ENCODE data around the gene STON2. TPM values are rescaled to one million over a fixed set of nuclear protein-coding genes. Genes with fewer than 3 reads are reported as not detected.

Gene STON2
- total RNA-seq, 1 experiment from 2014 or later, result 0.36 TPM

DNA sequence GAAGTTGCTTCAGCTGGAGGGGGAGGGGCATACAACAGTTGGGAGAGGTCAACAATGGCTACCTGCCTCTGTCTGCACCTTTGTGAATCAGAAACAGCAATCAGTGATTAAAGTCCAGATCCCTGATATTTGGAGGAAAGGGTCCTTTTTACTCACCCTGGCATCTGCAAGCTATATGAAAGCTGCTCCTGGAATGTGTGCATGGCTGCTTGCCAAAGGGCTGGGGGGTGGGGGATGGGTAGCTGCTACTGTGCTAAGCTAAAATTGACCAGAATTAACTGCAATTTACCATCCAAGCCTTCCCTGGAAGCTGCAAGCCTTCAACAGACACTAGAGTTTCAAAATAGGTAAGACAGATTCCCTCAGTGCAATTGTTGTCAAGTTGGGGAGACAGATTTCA, 165.8 kb downstream of the STON2 start:
- BruUV-seq (replicated peaks), result no TSS peak
- no peak for DNase-seq (ENCODE audit: low read depth, low spot score)
- no peak for ATAC-seq
- Histone ChIP-seq H3K4me1 (ENCODE audit: control insufficient read depth, insufficient read depth, low read length) (no peaks in the 10 kb centered on the region), H3K4me3 (ENCODE audit: low read depth in 2 of 2, low read length in 2 of 2) (no peak overlapping the region), H3K27me3 (ENCODE audit: control insufficient read depth, insufficient read depth, low read length) (no peaks in the 10 kb centered on the region), H3K27ac (ENCODE audit: low read length) (no peak overlapping the region), H3K9me3 (ENCODE audit: control insufficient read depth, insufficient read depth, low read depth, low read length) (no peaks in the 10 kb centered on the region), H3K36me3 (ENCODE audit: control insufficient read depth, insufficient read depth, low read length) (no peaks in the 10 kb centered on the region)
- ChIA-PET CTCF (no interaction called here), POLR2A (no interaction called here)
- TF ChIP-seq TCF7L2 (IDR thresholded peaks at IDR 0.05; ENCODE audit: low read depth, low read length), result no peak
- TF ChIP-seq, protein P1, sequence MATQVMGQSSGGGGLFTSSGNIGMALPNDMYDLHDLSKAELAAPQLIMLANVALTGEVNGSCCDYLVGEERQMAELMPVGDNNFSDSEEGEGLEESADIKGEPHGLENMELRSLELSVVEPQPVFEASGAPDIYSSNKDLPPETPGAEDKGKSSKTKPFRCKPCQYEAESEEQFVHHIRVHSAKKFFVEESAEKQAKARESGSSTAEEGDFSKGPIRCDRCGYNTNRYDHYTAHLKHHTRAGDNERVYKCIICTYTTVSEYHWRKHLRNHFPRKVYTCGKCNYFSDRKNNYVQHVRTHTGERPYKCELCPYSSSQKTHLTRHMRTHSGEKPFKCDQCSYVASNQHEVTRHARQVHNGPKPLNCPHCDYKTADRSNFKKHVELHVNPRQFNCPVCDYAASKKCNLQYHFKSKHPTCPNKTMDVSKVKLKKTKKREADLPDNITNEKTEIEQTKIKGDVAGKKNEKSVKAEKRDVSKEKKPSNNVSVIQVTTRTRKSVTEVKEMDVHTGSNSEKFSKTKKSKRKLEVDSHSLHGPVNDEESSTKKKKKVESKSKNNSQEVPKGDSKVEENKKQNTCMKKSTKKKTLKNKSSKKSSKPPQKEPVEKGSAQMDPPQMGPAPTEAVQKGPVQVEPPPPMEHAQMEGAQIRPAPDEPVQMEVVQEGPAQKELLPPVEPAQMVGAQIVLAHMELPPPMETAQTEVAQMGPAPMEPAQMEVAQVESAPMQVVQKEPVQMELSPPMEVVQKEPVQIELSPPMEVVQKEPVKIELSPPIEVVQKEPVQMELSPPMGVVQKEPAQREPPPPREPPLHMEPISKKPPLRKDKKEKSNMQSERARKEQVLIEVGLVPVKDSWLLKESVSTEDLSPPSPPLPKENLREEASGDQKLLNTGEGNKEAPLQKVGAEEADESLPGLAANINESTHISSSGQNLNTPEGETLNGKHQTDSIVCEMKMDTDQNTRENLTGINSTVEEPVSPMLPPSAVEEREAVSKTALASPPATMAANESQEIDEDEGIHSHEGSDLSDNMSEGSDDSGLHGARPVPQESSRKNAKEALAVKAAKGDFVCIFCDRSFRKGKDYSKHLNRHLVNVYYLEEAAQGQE (IDR thresholded peaks at IDR 0.05; ENCODE audit: insufficient read depth in 1 of 2, low read depth in 2 of 2, low read length in 1 of 2), result no peak
- no peak for TF ChIP-seq POLR2AphosphoS5 (IDR thresholded peaks at IDR 0.05; ENCODE audit: low read depth, low read length)
- no peak for TF ChIP-seq SIN3A (IDR thresholded peaks at IDR 0.05; ENCODE audit: borderline replicate concordance, insufficient read depth, low read depth, low read length)
- TF ChIP-seq, protein P2, sequence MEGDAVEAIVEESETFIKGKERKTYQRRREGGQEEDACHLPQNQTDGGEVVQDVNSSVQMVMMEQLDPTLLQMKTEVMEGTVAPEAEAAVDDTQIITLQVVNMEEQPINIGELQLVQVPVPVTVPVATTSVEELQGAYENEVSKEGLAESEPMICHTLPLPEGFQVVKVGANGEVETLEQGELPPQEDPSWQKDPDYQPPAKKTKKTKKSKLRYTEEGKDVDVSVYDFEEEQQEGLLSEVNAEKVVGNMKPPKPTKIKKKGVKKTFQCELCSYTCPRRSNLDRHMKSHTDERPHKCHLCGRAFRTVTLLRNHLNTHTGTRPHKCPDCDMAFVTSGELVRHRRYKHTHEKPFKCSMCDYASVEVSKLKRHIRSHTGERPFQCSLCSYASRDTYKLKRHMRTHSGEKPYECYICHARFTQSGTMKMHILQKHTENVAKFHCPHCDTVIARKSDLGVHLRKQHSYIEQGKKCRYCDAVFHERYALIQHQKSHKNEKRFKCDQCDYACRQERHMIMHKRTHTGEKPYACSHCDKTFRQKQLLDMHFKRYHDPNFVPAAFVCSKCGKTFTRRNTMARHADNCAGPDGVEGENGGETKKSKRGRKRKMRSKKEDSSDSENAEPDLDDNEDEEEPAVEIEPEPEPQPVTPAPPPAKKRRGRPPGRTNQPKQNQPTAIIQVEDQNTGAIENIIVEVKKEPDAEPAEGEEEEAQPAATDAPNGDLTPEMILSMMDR (IDR thresholded peaks at IDR 0.05), result no peak
- in situ Hi-C loops (cut with HindIII; ENCODE audit: low pct_unique_long_range_greater_than_20kb, low sequenced_read_pairs), result no loop called here
- intact Hi-C loops (cut with micrococcal nuclease; ENCODE audit: unreplicated experiment), result no loop called here

DNA sequence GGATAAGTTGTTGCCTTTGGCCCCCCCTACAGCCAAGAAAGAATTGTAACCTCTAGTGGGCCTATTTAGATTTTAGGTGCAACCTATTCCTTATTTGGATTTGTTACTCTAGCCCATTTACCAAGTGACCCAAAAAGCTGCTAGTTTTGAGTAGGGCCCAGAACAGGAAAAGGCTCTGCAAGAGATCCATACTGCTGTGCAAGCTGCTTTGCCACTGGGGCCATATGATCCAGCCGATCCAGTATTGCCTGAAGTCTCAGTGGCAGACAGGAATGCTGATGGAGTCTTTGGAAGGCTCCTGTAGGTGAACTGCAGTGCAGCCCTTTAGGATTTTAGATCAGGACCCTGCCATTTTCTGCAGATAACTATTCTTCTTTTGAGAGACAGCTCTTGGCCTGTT, 166.5 kb downstream of the STON2 start:
- Histone ChIP-seq H3K27ac (ENCODE audit: low read length) (no peak overlapping the region), H3K27me3 (ENCODE audit: control insufficient read depth, insufficient read depth, low read length) (no peaks in the 10 kb centered on the region), H3K4me1 (ENCODE audit: control insufficient read depth, insufficient read depth, low read length) (no peaks in the 10 kb centered on the region), H3K9me3 (ENCODE audit: control insufficient read depth, insufficient read depth, low read depth, low read length) (no peaks in the 10 kb centered on the region), H3K4me3 (ENCODE audit: low read depth in 2 of 2, low read length in 2 of 2) (no peak overlapping the region), H3K36me3 (ENCODE audit: control insufficient read depth, insufficient read depth, low read length) (no peaks in the 10 kb centered on the region)
- DNase-seq (ENCODE audit: low read depth, low spot score) (no peak), ATAC-seq (no peak)
- ChIA-PET CTCF (no interaction called here), POLR2A (no interaction called here)
- BruUV-seq (replicated peaks), result no TSS peak
- in situ Hi-C loops (cut with HindIII; ENCODE audit: low pct_unique_long_range_greater_than_20kb, low sequenced_read_pairs), result no loop called here
- intact Hi-C loops (cut with micrococcal nuclease; ENCODE audit: unreplicated experiment), result no loop called here
- TF ChIP-seq SIN3A (IDR thresholded peaks at IDR 0.05; ENCODE audit: borderline replicate concordance, insufficient read depth, low read depth, low read length) (no peak), POLR2AphosphoS5 (IDR thresholded peaks at IDR 0.05; ENCODE audit: low read depth, low read length) (no peak)

DNA sequence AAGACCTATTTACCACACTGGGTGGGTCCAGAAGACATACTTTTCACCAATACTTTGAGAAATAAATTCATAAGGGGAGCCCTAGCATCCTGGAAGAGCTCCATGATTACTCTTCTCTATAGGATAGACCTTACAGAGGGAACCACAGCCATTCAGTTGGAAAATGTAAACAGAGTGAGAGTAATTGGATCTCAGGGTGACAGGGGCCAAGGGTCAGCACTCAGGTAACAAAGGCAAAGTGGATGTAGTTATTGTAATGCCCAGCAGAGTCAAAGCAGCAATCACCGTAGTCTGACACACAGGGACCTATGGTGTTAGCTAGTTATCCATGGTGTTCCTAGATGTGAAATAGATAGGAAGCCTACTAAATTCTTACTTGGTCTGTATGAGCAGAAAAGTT, 168.6 kb downstream of the STON2 start:
- no peak overlapping the region for H3K27ac ChIP-seq (ENCODE audit: low read length)
- no peaks in the 10 kb centered on the region for H3K4me1 ChIP-seq (ENCODE audit: control insufficient read depth, insufficient read depth, low read length)
- intact Hi-C loops (cut with micrococcal nuclease; ENCODE audit: unreplicated experiment), result no loop called here
- H3K4me3 ChIP-seq (ENCODE audit: low read depth in 2 of 2, low read length in 2 of 2), result no peak overlapping the region
- no peaks in the 10 kb centered on the region for H3K9me3 ChIP-seq (ENCODE audit: control insufficient read depth, insufficient read depth, low read depth, low read length)
- TF ChIP-seq, protein P1 (IDR thresholded peaks at IDR 0.05; ENCODE audit: insufficient read depth in 1 of 2, low read depth in 2 of 2, low read length in 1 of 2), result no peak
- TF ChIP-seq, protein P2 (IDR thresholded peaks at IDR 0.05), result no peak
- TF ChIP-seq SIN3A (IDR thresholded peaks at IDR 0.05; ENCODE audit: borderline replicate concordance, insufficient read depth, low read depth, low read length) (no peak), TCF7L2 (IDR thresholded peaks at IDR 0.05; ENCODE audit: low read depth, low read length) (no peak), POLR2AphosphoS5 (IDR thresholded peaks at IDR 0.05; ENCODE audit: low read depth, low read length) (no peak)
- no peaks in the 10 kb centered on the region for H3K27me3 ChIP-seq (ENCODE audit: control insufficient read depth, insufficient read depth, low read length)
- DNase-seq (ENCODE audit: low read depth, low spot score) (no peak), ATAC-seq (no peak)
- no peaks in the 10 kb centered on the region for H3K36me3 ChIP-seq (ENCODE audit: control insufficient read depth, insufficient read depth, low read length)
- BruUV-seq (replicated peaks), result no TSS peak
- in situ Hi-C loops (cut with HindIII; ENCODE audit: low pct_unique_long_range_greater_than_20kb, low sequenced_read_pairs), result no loop called here
- CTCF ChIA-PET, result no interaction called here
- POLR2A ChIA-PET, result no interaction called here
